ENCODE measurements around the gene FCER2.

- TF ChIP-seq CTCF (IDR thresholded peaks at IDR 0.05 in 8 of 11, conservative IDR thresholded peaks at IDR 0.05 in 3 of 11) (no peak), POLR2A (IDR thresholded peaks at IDR 0.05) (no peak)
These were observed 780 bp downstream of the FCER2 start for GRCh38 chr19:7701049-7701653.
